T-helper 1 cell treated with Interleukin-12 subunit alpha and Interleukin-12 subunit beta and Interleukin-4 antibody, amounts not matched to agents 30 μg/mL and 1 μg/mL, for 36 hours (primary cell): Measurements from ENCODE around the gene HPS4.

Experiments used
- H3K27ac Mint-ChIP-seq: one replicate; pipeline ENCODE4 v1.8.0; 2021; ENCODE audit warnings: mild to moderate bottlenecking, mixed read lengths
- H3K27me3 Mint-ChIP-seq: one replicate; pipeline ENCODE4 v1.8.0; 2021; ENCODE audit warnings: low read depth, mixed read lengths
- H3K36me3 Mint-ChIP-seq: one replicate; pipeline ENCODE4 v1.8.0; 2021; ENCODE audit warnings: low read depth, mixed read lengths
- H3K4me1 Mint-ChIP-seq: one replicate; pipeline ENCODE4 v1.8.0; 2021; ENCODE audit warnings: low read depth, mixed read lengths
- H3K4me3 Mint-ChIP-seq: one replicate; pipeline ENCODE4 v1.8.0; 2021; ENCODE audit warnings: mild to moderate bottlenecking, moderate library complexity, mixed read lengths
- H3K9me3 Mint-ChIP-seq: one replicate; pipeline ENCODE4 v1.8.0; 2021; ENCODE audit warnings: mixed read lengths

The HPS4 gene

DNA sequence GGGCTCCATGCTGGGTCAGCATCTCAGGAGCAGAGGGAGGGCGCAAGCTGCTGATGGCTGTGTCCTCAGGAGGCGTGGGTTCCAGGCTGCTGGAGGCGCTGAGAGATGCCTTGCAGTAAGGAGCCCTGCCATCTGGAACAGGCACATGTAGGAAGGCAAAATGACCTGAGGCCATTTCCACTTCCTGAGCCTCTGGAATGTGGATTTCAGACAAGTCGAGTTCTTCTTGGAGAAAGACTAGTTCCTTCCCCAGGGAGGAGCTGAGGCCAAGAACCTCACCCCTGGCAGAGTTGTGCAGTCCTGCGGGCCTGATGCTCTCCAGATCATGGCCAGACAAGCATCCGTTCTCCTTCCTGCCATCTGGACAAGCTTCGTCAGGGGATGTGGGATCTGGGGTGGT, 19.3 kb downstream of the HPS4 start:
- H3K27me3 Mint-ChIP-seq: no peaks in the 10 kb centered on the region
- no peak overlapping the region for H3K4me3 Mint-ChIP-seq
- no peaks in the 10 kb centered on the region for H3K4me1 Mint-ChIP-seq
- no peak overlapping the region for H3K27ac Mint-ChIP-seq
- H3K36me3 Mint-ChIP-seq: peaks cover 36% of the 10 kb centered on the region
- no peaks in the 10 kb centered on the region for H3K9me3 Mint-ChIP-seq

DNA sequence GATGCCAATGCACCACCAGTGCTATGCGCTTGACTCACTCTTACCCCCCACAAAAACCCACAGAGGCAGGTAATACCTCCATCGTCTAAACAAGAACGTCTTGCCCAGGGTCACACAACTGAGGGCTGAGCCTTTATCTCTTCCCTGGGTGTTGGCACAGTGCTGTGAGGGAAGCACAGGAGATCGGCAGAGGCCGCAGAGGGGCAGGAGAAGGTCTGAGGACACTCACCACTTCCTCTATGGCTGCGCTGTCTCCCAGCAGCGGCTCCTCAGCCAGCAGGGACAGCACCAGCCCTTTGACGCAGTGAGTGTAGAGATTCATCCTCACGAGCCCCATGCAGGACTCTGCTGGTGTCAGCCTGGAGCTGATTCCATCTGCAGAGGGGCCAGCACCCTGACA, 19.9 kb downstream of the HPS4 start:
- H3K9me3 Mint-ChIP-seq: no peaks in the 10 kb centered on the region
- no peaks in the 10 kb centered on the region for H3K4me1 Mint-ChIP-seq
- H3K27ac Mint-ChIP-seq: no peak overlapping the region
- no peak overlapping the region for H3K4me3 Mint-ChIP-seq
- H3K36me3 Mint-ChIP-seq: peaks cover 34% of the 10 kb centered on the region
- no peaks in the 10 kb centered on the region for H3K27me3 Mint-ChIP-seq

DNA sequence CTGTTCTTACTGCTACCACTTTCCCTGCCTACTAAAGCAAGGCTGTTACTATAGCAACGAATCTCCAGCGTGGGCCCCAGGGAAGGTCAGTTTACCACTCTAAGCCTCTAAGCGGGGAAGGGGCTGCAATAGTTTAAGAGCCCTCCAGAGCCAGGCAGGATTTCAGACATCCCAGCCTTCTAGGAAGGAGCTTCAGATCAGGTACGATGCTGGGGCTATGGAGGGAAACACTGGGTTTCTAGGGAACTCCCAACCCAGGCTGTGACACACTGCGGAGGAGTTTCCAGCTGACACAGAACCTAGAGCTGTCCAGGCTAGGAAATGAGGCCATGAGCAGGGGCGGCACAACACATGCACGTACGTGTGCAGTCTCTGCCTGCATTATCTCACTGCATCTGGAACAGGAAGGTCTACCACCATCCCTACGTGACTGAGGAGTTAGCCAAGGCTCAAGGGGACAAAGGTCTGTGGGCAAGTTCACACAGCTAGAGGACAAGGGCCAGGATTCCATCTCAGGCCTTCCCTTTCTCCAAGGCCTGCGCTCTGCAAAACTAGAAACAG, 20.4 kb downstream of the HPS4 start:
- Mint-ChIP-seq H3K4me3 (no peak overlapping the region), H3K9me3 (no peaks in the 10 kb centered on the region), H3K4me1 (no peaks in the 10 kb centered on the region), H3K36me3 (peaks cover 29% of the 10 kb centered on the region), H3K27me3 (no peaks in the 10 kb centered on the region), H3K27ac (no peak overlapping the region)

DNA sequence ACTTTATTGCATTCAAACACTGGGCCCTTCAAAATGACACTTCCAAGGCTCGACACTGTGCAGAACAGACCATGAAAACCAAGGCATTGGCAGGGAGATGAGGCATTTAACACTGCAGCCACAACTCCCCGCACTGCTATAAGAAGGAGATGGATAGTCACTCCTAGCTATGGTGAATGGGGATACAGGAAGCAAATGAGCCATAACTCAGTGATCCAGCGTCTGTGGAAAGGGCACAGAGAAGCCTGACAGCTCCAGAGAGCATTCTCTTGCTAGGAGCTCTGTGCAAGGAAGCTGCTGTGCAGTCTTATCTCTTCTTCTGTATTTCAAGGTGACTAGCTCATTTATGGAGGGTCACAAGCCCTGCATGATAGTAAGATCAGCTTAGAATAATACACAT, 20.9 kb downstream of the HPS4 start:
- H3K27ac Mint-ChIP-seq: no peak overlapping the region
- no peaks in the 10 kb centered on the region for H3K27me3 Mint-ChIP-seq
- no peaks in the 10 kb centered on the region for H3K9me3 Mint-ChIP-seq
- no peaks in the 10 kb centered on the region for H3K4me1 Mint-ChIP-seq
- H3K4me3 Mint-ChIP-seq: no peak overlapping the region
- peaks cover 28% of the 10 kb centered on the region for H3K36me3 Mint-ChIP-seq

DNA sequence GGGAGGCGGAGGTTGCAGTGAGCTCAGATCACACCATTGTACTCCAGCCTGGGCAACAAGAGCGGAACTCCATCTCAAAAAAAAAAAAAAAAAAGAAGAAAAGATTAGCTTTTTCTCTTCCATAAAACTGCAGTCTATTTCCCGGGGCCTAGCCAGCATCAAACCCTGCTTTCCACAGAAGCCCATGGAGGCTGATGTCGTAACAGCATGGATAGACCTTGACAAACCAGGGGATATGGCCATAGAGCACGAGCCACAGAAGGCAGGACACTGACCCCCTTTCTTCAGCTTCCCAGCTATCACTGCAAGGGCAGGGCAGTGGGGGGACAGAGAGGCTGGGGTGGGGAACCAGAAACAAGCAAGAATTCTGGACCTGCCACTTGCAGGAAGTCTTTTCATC, 21.5 kb downstream of the HPS4 start:
- no peaks in the 10 kb centered on the region for H3K4me1 Mint-ChIP-seq
- peaks cover 29% of the 10 kb centered on the region for H3K36me3 Mint-ChIP-seq

DNA sequence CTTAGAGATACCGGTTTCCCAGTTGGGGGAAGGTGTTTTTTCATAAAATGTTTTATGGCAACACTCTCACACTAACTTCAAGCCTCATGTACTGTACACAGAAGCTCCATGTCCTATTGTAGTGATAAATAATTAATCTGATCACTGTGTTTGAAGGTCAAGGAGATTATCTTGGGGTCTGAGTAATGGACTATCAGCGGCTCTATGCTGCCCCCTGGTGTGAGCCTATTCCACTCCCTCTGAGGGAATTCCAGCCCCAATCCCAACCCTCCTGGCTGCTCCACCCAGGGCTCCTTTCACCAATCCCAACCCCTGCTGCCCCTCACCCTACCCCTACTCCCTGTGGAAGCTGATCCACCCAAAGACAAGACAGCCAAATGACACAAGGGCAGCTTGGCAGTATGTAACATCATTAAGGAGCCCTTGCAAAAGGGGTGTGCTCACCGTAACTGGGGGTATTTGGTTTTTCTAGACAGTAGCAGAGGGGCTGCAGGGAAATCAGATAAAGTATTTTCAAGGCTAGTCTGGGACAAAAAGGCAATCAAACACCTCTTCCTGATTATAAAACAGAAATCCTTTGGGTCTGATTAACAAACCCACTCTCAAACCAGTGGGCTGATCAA, 22.3 kb downstream of the HPS4 start:
- Mint-ChIP-seq H3K36me3 (peaks cover 24% of the 10 kb centered on the region), H3K27me3 (no peaks in the 10 kb centered on the region), H3K27ac (no peak overlapping the region), H3K9me3 (no peaks in the 10 kb centered on the region), H3K4me3 (no peak overlapping the region), H3K4me1 (no peaks in the 10 kb centered on the region)

More for the DNA sequence above, 21.5 kb downstream of the HPS4 start:
- Mint-ChIP-seq H3K27me3 (no peaks in the 10 kb centered on the region), H3K4me3 (no peak overlapping the region), H3K9me3 (no peaks in the 10 kb centered on the region), H3K27ac (no peak overlapping the region)

DNA sequence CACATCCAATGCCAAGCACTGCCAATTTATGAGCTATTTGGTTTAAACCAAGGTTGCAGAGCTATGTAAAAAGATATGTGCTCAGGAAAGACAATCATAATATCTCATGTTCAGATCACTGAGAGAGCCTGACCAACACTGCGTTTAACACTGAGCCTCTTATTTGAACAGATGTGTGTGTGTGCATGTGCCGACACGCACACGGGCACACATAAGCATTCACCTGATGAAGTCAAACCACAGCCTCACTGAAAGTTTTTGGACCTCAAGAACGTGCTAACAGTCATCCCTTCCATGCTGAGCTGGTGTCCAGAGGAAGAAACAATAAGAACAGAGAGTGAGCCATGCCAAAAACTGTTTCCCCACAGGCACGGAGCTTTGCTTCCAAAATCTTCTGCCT, 23.4 kb downstream of the HPS4 start:
- no peaks in the 10 kb centered on the region for H3K4me1 Mint-ChIP-seq
- H3K4me3 Mint-ChIP-seq: no peak overlapping the region
- no peak overlapping the region for H3K27ac Mint-ChIP-seq
- H3K27me3 Mint-ChIP-seq: no peaks in the 10 kb centered on the region
- H3K36me3 Mint-ChIP-seq: peaks cover 19% of the 10 kb centered on the region
- no peaks in the 10 kb centered on the region for H3K9me3 Mint-ChIP-seq

DNA sequence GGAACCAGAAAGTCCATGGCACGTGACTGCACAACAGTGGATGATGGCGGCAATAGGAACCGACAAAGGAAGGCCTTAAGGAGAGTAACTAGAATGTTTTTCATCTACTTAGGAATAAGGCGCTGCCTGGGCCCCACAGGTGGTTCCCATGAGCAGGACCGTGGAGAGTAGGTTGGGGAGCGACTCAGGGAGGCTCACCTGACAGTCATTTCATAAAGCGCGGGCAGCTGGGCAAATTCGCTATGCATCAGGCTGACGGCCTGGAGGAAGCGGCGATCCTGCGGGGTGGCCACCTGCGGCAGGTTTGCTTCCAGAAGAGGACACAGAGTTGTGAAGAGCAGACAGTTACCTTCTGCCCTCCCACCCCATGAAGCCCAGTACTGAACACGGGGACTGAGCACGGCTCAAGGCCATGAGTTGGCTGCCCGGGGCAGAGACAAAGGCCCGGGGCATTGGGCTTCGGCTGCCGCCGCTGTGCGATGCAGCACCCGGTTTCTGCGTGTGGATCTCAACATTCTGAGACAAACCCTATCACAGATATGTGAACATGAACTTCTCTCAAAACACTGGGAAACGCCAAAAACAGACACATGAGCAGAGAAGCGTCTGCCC, 25.8 kb downstream of the HPS4 start:
- no peaks in the 10 kb centered on the region for H3K9me3 Mint-ChIP-seq
- no peaks in the 10 kb centered on the region for H3K4me1 Mint-ChIP-seq
- peaks cover 18% of the 10 kb centered on the region for H3K36me3 Mint-ChIP-seq
- H3K27me3 Mint-ChIP-seq: no peaks in the 10 kb centered on the region
- no peak overlapping the region for H3K27ac Mint-ChIP-seq
- H3K4me3 Mint-ChIP-seq: no peak overlapping the region

DNA sequence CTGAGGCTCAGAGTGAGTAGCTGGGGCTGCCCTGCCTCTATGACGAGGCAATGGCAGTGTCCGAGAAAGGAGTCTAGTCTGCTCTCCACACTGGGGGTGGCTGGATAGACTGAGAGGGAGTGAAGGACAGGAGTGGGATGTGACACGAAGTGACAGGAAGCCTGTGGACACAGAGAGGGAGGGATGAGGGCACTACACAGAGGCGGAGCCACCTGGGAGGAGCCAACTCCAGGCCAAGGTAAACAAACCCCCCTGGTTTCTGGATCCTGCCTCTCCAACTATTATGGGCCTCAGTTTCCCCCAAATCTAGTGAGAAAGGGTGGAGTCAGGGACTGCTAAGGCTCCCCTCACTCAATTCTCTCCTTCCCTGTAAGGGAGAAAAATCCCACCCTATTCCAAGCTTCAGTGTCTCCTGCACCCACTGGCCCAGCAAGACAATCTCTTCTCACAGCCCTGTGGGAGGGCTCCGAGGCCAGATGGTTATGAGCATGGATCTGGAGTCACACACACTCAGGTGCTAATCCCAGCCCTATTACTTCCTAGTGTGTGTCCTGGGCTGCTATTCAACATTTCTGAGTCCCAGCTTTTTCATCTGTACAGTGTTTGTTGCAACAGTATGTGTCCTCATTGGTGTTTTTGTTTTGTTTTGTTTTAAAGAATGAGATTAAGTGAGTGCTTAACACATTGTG, 29.6 kb downstream of the HPS4 start:
- no peaks in the 10 kb centered on the region for H3K9me3 Mint-ChIP-seq
- no peak overlapping the region for H3K27ac Mint-ChIP-seq
- no peak overlapping the region for H3K4me3 Mint-ChIP-seq
- H3K36me3 Mint-ChIP-seq: peaks cover 24% of the 10 kb centered on the region
- H3K4me1 Mint-ChIP-seq: no peaks in the 10 kb centered on the region
- H3K27me3 Mint-ChIP-seq: no peaks in the 10 kb centered on the region

DNA sequence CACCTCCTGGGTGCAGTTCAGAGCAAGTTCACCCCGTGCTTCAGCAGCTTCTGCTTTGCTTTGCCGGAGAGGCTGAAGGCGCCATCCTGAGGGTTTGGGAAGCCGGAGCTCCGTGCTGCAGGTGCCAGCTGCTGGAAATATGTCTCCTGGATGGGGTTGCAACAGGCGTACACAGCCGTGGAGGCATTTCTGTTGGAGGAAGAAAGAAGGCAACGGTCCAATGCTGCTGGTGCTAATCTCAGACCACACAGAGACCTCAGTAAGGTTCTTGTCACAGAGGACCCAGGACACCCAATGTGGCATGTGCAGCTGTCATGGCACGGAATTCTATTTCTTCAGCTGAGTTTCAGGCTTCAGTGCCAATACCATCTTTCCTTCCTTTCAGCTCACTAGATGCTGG, 30.4 kb downstream of the HPS4 start:
- Mint-ChIP-seq H3K4me1 (no peaks in the 10 kb centered on the region), H3K27ac (no peak overlapping the region), H3K27me3 (no peaks in the 10 kb centered on the region), H3K36me3 (peaks cover 24% of the 10 kb centered on the region), H3K9me3 (no peaks in the 10 kb centered on the region), H3K4me3 (no peak overlapping the region)

DNA sequence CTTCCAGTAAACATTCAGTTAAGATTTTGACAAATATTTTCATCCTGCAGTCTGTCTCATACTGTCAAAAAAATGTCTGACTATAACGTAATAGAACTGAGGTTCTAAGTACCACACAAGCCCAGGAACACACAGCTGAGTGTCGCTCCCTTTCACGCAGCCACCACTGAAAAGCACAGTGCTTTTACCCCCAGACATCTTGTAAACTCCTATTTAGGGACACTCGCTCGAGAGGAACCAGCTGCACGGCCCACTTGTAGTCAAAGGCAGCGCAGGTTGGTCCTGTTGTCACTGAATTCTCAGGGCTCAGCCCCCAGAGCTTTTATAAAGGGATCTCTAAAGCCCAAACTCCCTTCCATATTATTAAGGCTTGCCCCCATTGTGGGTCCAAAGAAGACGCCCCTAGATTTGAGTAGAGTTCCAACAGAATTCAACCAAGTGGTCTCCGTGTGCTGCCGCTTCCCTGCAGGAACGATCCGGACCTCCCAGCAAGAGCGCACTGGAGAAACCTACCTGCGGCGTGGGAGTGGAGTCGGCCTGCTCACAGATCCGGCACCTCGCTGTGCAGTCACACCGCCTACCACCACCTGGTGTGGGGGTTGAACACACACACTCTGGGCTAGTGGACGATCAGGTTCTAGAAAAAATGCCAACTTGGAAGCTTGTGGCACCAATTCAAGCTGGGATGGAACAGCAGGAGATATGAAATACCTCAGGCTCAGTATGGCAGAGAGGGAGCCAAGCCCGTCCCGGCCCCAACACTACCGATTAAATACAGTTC, 31.2 kb downstream of the HPS4 start:
- Mint-ChIP-seq H3K9me3 (no peaks in the 10 kb centered on the region), H3K27me3 (no peaks in the 10 kb centered on the region), H3K4me1 (no peaks in the 10 kb centered on the region), H3K36me3 (peaks cover 21% of the 10 kb centered on the region), H3K27ac (no peak overlapping the region), H3K4me3 (no peak overlapping the region)

DNA sequence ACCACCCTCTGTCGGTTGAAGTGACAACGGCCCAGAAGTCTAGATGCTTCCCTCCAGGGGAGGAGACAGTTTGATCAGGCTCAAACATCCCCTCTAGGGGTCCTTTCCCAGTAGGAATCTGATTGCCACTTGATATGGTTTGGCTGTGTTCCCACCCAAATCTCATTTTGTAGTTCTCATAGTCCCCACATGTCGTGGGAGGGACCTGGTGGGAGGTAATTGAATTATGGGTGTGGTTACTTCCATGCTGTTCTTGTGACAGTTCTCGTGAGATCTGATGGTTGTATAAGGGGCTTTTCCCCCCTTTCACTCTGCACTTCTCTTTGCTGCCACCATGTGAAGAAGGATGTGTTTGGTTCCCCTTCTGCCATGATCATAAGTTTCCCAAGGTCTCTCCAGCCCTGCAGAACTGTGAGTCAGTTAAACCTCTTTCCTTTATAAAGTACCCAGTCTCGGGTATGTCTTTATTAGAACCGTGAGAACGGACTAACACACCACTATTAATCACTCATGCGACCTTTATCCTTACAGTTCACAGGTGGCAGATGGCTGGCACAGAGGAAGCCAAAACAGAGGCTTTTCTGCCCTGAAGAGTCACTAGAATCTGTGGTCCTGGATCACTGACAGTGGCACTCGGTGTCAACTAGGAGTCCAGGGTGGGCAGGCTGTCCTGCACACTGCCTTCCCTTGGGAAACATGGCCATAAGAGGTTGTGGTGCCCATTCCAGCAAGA, 33.0 kb downstream of the HPS4 start:
- peaks cover 18% of the 10 kb centered on the region for H3K36me3 Mint-ChIP-seq
- H3K27me3 Mint-ChIP-seq: no peaks in the 10 kb centered on the region
- no peaks in the 10 kb centered on the region for H3K9me3 Mint-ChIP-seq
- no peak overlapping the region for H3K27ac Mint-ChIP-seq
- H3K4me3 Mint-ChIP-seq: no peak overlapping the region
- H3K4me1 Mint-ChIP-seq: no peaks in the 10 kb centered on the region

DNA sequence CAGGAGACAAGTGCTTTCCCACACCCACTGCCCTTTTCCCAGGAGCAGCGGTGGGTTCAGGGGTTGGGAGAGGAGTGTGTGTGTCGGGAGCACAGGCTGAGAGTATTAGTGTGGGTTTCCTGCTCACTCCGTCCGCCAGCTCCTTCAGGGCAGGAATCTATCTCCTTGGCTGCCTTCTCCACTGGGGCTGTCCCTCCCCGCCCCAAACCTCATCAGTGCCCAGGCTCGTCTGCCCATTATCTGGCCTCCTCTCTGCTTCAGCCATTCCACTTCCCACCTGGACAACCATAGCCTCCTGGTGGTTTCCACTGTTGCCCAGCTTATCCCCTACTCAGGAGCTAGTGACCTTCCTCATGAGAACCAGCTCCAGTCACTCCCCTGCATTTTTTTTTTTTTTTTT, 34.6 kb downstream of the HPS4 start:
- peaks cover 23% of the 10 kb centered on the region for H3K36me3 Mint-ChIP-seq
- no peak overlapping the region for H3K4me3 Mint-ChIP-seq
- H3K27me3 Mint-ChIP-seq: no peaks in the 10 kb centered on the region
- no peak overlapping the region for H3K27ac Mint-ChIP-seq
- H3K9me3 Mint-ChIP-seq: no peaks in the 10 kb centered on the region
- H3K4me1 Mint-ChIP-seq: no peaks in the 10 kb centered on the region

DNA sequence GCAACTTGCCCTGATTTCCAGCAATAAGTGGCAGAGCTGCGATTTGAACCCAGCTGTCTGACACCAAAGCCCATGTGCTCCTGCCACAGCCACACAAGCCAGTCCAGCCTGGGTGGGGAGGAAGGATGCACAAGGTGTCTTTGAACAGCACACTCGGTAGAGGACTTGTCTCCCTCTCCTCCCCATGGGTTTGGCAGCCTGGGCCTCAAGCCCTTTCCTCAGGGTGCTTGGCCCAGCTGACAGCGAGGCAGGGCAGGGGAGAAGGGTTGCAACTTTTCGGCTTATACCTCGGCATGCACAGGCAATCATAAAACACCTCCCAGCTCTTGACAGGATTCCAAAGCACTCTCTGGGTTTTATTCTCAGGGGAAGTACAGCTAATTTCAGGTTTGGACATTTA, 35.2 kb downstream of the HPS4 start:
- no peak overlapping the region for H3K4me3 Mint-ChIP-seq
- no peak overlapping the region for H3K27ac Mint-ChIP-seq
- H3K9me3 Mint-ChIP-seq: no peaks in the 10 kb centered on the region
- H3K36me3 Mint-ChIP-seq: peaks cover 22% of the 10 kb centered on the region
- H3K27me3 Mint-ChIP-seq: no peaks in the 10 kb centered on the region
- H3K4me1 Mint-ChIP-seq: no peaks in the 10 kb centered on the region
